ENCODE results near the gene KCNAB2. TPM values are rescaled to one million over a fixed set of nuclear protein-coding genes. Genes with fewer than 3 reads are reported as not detected.

Gene KCNAB2
- total RNA-seq, 1 experiment from 2014 or later: 10.3 TPM

DNA sequence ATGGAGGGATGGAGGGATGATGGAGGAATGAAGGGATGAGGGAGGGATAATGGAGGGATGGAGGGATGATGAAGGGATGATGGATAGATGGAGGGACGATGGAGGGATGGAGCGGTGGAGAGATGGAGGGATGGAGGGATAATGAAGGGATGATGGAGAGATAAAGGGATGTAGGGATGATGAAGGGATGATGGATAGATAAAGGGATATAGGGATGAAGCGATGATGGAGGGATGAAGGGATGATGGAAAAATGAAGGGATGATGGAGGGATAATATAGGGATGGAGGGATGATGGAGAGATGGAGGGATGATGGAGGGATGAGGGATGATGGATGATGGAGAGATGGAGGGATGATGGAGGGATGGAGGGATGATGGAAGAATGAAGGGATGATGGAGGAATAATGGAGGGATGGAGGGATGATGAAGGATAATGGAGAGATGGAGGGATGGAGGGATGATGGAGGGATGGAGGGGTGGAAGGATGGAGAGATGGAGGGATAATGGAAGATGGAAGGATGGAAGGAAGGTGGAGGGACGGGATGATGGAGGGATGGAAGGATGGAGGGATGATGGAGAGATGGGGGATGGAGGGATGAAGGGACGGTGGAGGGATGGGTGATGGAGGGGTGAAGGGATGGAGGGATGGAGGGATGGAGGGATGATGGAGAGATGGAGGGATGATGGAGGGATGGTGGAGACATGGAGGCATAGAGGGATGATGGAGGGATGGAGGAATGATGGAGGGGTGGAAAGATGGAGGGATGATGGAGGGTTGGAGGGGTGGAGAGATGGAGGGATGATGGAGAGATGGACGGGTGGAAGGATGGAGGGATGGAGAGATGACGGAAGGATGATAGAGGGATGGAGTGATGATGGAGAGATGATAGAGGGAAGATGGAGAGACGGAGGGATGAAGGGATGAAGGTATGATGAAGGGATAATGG is 62.0 kb downstream of the KCNAB2 start:
- no peak for DNase-seq (ENCODE audit: low spot score)
- no peak overlapping the region for H3K4me3 Mint-ChIP-seq
- POLR2A ChIA-PET: no interaction called here

DNA sequence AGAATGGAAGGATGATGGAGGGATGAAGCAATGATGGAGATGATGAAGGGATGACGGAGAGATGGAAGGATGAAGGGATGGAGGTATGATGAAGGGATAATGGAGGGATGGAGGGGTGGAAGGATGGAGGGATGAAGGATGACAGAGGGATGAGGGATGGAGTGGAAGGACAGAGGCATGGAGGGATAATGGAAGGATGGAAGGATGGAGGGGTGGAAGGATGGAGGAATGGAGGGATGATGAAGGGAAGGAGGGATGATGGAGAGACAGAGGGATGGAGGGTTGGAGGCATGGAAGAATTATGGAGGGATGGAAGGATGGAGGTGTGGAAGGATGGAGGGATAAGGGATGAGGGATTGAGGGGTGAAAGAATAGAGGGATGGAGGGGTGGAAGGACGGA is 62.8 kb downstream of the KCNAB2 start:
- ATAC-seq: no peak
- no peaks in the 10 kb centered on the region for H3K27me3 Mint-ChIP-seq (ENCODE audit: low read depth)
- TF ChIP-seq, protein P1, sequence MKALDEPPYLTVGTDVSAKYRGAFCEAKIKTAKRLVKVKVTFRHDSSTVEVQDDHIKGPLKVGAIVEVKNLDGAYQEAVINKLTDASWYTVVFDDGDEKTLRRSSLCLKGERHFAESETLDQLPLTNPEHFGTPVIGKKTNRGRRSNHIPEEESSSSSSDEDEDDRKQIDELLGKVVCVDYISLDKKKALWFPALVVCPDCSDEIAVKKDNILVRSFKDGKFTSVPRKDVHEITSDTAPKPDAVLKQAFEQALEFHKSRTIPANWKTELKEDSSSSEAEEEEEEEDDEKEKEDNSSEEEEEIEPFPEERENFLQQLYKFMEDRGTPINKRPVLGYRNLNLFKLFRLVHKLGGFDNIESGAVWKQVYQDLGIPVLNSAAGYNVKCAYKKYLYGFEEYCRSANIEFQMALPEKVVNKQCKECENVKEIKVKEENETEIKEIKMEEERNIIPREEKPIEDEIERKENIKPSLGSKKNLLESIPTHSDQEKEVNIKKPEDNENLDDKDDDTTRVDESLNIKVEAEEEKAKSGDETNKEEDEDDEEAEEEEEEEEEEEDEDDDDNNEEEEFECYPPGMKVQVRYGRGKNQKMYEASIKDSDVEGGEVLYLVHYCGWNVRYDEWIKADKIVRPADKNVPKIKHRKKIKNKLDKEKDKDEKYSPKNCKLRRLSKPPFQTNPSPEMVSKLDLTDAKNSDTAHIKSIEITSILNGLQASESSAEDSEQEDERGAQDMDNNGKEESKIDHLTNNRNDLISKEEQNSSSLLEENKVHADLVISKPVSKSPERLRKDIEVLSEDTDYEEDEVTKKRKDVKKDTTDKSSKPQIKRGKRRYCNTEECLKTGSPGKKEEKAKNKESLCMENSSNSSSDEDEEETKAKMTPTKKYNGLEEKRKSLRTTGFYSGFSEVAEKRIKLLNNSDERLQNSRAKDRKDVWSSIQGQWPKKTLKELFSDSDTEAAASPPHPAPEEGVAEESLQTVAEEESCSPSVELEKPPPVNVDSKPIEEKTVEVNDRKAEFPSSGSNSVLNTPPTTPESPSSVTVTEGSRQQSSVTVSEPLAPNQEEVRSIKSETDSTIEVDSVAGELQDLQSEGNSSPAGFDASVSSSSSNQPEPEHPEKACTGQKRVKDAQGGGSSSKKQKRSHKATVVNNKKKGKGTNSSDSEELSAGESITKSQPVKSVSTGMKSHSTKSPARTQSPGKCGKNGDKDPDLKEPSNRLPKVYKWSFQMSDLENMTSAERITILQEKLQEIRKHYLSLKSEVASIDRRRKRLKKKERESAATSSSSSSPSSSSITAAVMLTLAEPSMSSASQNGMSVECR (CRISPR knock-in tag; IDR thresholded peaks at IDR 0.05; ENCODE audit: borderline replicate concordance): no peak
- no peak for TF ChIP-seq MYBL2 (CRISPR knock-in tag; IDR thresholded peaks at IDR 0.05)
- no peak for TF ChIP-seq TEAD4 (CRISPR knock-in tag; IDR thresholded peaks at IDR 0.05)
- TF ChIP-seq ZNF671 (CRISPR knock-in tag; IDR thresholded peaks at IDR 0.05): no peak
- TF ChIP-seq, protein P2, sequence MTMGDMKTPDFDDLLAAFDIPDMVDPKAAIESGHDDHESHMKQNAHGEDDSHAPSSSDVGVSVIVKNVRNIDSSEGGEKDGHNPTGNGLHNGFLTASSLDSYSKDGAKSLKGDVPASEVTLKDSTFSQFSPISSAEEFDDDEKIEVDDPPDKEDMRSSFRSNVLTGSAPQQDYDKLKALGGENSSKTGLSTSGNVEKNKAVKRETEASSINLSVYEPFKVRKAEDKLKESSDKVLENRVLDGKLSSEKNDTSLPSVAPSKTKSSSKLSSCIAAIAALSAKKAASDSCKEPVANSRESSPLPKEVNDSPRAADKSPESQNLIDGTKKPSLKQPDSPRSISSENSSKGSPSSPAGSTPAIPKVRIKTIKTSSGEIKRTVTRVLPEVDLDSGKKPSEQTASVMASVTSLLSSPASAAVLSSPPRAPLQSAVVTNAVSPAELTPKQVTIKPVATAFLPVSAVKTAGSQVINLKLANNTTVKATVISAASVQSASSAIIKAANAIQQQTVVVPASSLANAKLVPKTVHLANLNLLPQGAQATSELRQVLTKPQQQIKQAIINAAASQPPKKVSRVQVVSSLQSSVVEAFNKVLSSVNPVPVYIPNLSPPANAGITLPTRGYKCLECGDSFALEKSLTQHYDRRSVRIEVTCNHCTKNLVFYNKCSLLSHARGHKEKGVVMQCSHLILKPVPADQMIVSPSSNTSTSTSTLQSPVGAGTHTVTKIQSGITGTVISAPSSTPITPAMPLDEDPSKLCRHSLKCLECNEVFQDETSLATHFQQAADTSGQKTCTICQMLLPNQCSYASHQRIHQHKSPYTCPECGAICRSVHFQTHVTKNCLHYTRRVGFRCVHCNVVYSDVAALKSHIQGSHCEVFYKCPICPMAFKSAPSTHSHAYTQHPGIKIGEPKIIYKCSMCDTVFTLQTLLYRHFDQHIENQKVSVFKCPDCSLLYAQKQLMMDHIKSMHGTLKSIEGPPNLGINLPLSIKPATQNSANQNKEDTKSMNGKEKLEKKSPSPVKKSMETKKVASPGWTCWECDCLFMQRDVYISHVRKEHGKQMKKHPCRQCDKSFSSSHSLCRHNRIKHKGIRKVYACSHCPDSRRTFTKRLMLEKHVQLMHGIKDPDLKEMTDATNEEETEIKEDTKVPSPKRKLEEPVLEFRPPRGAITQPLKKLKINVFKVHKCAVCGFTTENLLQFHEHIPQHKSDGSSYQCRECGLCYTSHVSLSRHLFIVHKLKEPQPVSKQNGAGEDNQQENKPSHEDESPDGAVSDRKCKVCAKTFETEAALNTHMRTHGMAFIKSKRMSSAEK (CRISPR knock-in tag; IDR thresholded peaks at IDR 0.05; ENCODE audit: borderline replicate concordance): no peak
- no peak for TF ChIP-seq GTF2I (CRISPR knock-in tag; conservative IDR thresholded peaks at IDR 0.05)
- no peak for TF ChIP-seq IRF2 (CRISPR knock-in tag; IDR thresholded peaks at IDR 0.05; ENCODE audit: borderline replicate concordance, low read depth)
- no peak for TF ChIP-seq SOX15 (CRISPR knock-in tag; IDR thresholded peaks at IDR 0.05)
- TF ChIP-seq, protein P3, sequence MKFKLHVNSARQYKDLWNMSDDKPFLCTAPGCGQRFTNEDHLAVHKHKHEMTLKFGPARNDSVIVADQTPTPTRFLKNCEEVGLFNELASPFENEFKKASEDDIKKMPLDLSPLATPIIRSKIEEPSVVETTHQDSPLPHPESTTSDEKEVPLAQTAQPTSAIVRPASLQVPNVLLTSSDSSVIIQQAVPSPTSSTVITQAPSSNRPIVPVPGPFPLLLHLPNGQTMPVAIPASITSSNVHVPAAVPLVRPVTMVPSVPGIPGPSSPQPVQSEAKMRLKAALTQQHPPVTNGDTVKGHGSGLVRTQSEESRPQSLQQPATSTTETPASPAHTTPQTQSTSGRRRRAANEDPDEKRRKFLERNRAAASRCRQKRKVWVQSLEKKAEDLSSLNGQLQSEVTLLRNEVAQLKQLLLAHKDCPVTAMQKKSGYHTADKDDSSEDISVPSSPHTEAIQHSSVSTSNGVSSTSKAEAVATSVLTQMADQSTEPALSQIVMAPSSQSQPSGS (CRISPR knock-in tag; IDR thresholded peaks at IDR 0.05; ENCODE audit: borderline replicate concordance, low read depth): no peak

More for the DNA sequence above, 62.0 kb downstream of the KCNAB2 start:
- Mint-ChIP-seq H3K4me1 (no peaks in the 10 kb centered on the region), H3K9me3 (peaks cover 11% of the 10 kb centered on the region; the same call in 1 of the 2 replicates), H3K36me3 (no peaks in the 10 kb centered on the region), H3K27ac (no peak overlapping the region), H3K27me3 (ENCODE audit: low read depth) (no peaks in the 10 kb centered on the region)
- CTCF ChIA-PET: no interaction called here
- no peak for TF ChIP-seq SOX15 (CRISPR knock-in tag; IDR thresholded peaks at IDR 0.05)
- TF ChIP-seq JAZF1 (CRISPR knock-in tag; IDR thresholded peaks at IDR 0.05): no peak
- TF ChIP-seq ZNF138 (CRISPR knock-in tag; conservative IDR thresholded peaks at IDR 0.05): no peak
- TF ChIP-seq, protein P4, sequence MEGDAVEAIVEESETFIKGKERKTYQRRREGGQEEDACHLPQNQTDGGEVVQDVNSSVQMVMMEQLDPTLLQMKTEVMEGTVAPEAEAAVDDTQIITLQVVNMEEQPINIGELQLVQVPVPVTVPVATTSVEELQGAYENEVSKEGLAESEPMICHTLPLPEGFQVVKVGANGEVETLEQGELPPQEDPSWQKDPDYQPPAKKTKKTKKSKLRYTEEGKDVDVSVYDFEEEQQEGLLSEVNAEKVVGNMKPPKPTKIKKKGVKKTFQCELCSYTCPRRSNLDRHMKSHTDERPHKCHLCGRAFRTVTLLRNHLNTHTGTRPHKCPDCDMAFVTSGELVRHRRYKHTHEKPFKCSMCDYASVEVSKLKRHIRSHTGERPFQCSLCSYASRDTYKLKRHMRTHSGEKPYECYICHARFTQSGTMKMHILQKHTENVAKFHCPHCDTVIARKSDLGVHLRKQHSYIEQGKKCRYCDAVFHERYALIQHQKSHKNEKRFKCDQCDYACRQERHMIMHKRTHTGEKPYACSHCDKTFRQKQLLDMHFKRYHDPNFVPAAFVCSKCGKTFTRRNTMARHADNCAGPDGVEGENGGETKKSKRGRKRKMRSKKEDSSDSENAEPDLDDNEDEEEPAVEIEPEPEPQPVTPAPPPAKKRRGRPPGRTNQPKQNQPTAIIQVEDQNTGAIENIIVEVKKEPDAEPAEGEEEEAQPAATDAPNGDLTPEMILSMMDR (IDR thresholded peaks at IDR 0.05): 0 out of 2 replicates have a peak, but pooled peaks have one; percentile 11
- no peak for TF ChIP-seq ZNF317 (CRISPR knock-in tag; IDR thresholded peaks at IDR 0.05; ENCODE audit: borderline replicate concordance, low read depth)
- TF ChIP-seq, protein P1 (CRISPR knock-in tag; IDR thresholded peaks at IDR 0.05; ENCODE audit: borderline replicate concordance): no peak
- no peak for ATAC-seq

More for the DNA sequence above, 62.8 kb downstream of the KCNAB2 start:
- no peak overlapping the region for H3K4me3 Mint-ChIP-seq
- H3K9me3 Mint-ChIP-seq: peaks cover 11% of the 10 kb centered on the region; the same call in 1 of the 2 replicates
- H3K36me3 Mint-ChIP-seq: no peaks in the 10 kb centered on the region
- ChIA-PET POLR2A (no interaction called here), CTCF (interaction anchor here (0.7 to 2.0 kb wide), 16 partner anchors 11 to 130 kb away, joined by 3 to 14 read pairs (median 5); no protein-coding TSS in a partner anchor)
- no peak for DNase-seq (ENCODE audit: low spot score)
- H3K27ac Mint-ChIP-seq: no peak overlapping the region
- H3K4me1 Mint-ChIP-seq: no peaks in the 10 kb centered on the region

All from WTC11 (cell line).